T-cell (primary cell): ENCODE measurements around the gene MRPL42. TPM values are rescaled to one million over a fixed set of nuclear protein-coding genes. Genes with fewer than 3 reads are reported as not detected.

Experiments used
- ATAC-seq, 4 experiments: fragments of 200-7000 bp in 3 of 4; fragments of 150-1000 bp in 1 of 4; cut with Tn5 transposase; replicated peaks in 1 of 4; 1 replicate in 3 of 4; 2 replicates in 1 of 4; pipeline ENCODE4 v1.10.0; 2021; ENCODE audit warnings: moderate library complexity in 3 of 4, mild to moderate bottlenecking in 2 of 4, moderate number of reproducible peaks in 1 of 4
- CTCF ChIA-PET, 2 donors: fragments of 300-600 bp; sonication (Branson Sonifier 250); formaldehyde crosslinking; loops; one replicate each; lab custom pipeline; 2022; ENCODE audit warnings: antibody characterized with exemption in 2 of 2; lab: Charles Lee
- POLR2A ChIA-PET, 2 donors: fragments of 300-600 bp; sonication (Branson Sonifier 250); formaldehyde crosslinking; loops; one replicate each; lab custom pipeline; 2022; ENCODE audit warnings: antibody characterized with exemption in 2 of 2; lab: Charles Lee
- DNase-seq, 35 experiments: peaks; one replicate each; pipeline versions ENCODE4 v3.0.0 to v3.0.0-alpha.2; 2013 to 2023
- H3K27ac ChIP-seq: one replicate; pipeline ENCODE4 v1.5.1; 2013; ENCODE audit warnings: low read length
- H3K27me3 ChIP-seq, 2 experiments: replicated peaks in 1 of 2; 1 replicate in 1 of 2; 2 replicates in 1 of 2; pipeline versions ENCODE4 v1.6.1 to v1.7.0; 2013; ENCODE audit warnings: low read length in 1 of 2, mixed read lengths in 1 of 2; ENCODE audit not compliant: control insufficient read depth in 2 of 2, insufficient read depth in 2 of 2; ENCODE audit errors: extremely low read depth in 1 of 2
- H3K36me3 ChIP-seq, 2 donors: 1 replicate in 1 of 2; 2 replicates in 1 of 2; pipeline versions ENCODE4 v1.6.1 to v1.7.0; 2013; ENCODE audit warnings: low read length in 1 of 2; ENCODE audit not compliant: control insufficient read depth in 2 of 2, insufficient read depth in 1 of 2; ENCODE audit errors: extremely low read depth in 1 of 2
- H3K4me1 ChIP-seq, 2 experiments: 1 replicate in 1 of 2; 2 replicates in 1 of 2; pipeline versions ENCODE4 v1.6.1 to v1.7.0; 2013; ENCODE audit warnings: low read length in 2 of 2, mixed read lengths in 1 of 2; ENCODE audit not compliant: insufficient read depth in 2 of 2, control insufficient read depth in 1 of 2; ENCODE audit errors: extremely low read depth in 1 of 2
- H3K4me3 ChIP-seq, 2 donors: 1 replicate in 1 of 2; 2 replicates in 1 of 2; pipeline versions ENCODE4 v1.5.1 to v1.7.0; 2013; ENCODE audit warnings: mild to moderate bottlenecking in 2 of 2, low read length in 1 of 2, moderate library complexity in 1 of 2; ENCODE audit not compliant: control insufficient read depth in 1 of 2; ENCODE audit errors: extremely low read depth in 1 of 2
- H3K9me3 ChIP-seq: 2 replicates; pipeline ENCODE4 v1.7.0; 2013
- H3K27ac Mint-ChIP-seq, 2 donors: one replicate each; pipeline ENCODE4 v1.8.0; 2020 to 2021; ENCODE audit warnings: mild to moderate bottlenecking in 2 of 2, mixed read lengths in 2 of 2
- H3K27me3 Mint-ChIP-seq, 2 donors: one replicate each; pipeline ENCODE4 v1.8.0; 2021 to 2022; ENCODE audit warnings: mixed read lengths in 2 of 2
- H3K36me3 Mint-ChIP-seq: one replicate; pipeline ENCODE4 v1.8.0; 2021; ENCODE audit warnings: mixed read lengths
- H3K4me1 Mint-ChIP-seq, 3 donors: one replicate each; pipeline ENCODE4 v1.8.0; 2020 to 2022; ENCODE audit warnings: mixed read lengths in 3 of 3, mild to moderate bottlenecking in 1 of 3
- H3K4me3 Mint-ChIP-seq, 3 donors: one replicate each; pipeline ENCODE4 v1.8.0; 2020 to 2022; ENCODE audit warnings: mild to moderate bottlenecking in 3 of 3, mixed read lengths in 3 of 3, moderate library complexity in 3 of 3
- H3K9me3 Mint-ChIP-seq, 3 donors: one replicate each; pipeline ENCODE4 v1.8.0; 2020 to 2022; ENCODE audit warnings: mixed read lengths in 3 of 3
- WGBS: methylation state at CpG from one replicate; pipeline ENCODE4 v1.1.5; 2013; ENCODE audit warnings: missing lambda C conversion rate; ENCODE audit not compliant: insufficient coverage; 5-methylcytosine and 5-hydroxymethylcytosine counted together
- total RNA-seq, 35 experiments: library from RNA in 6 of 35; stranded (reverse) in 6 of 35; fragments of 120-200 nt in 1 of 35; gene quantifications; one replicate each; pipeline versions ENCODE4 v1.2.1 to v1.2.4 and lab custom pipeline; 2013 to 2026

MRPL42 gene
- total RNA-seq, 5 donors from 2014 or later (not counting 1 experiment from before 2014, with no cell fraction given): 35.1 to 46.7 (median 40.4) TPM

DNA sequence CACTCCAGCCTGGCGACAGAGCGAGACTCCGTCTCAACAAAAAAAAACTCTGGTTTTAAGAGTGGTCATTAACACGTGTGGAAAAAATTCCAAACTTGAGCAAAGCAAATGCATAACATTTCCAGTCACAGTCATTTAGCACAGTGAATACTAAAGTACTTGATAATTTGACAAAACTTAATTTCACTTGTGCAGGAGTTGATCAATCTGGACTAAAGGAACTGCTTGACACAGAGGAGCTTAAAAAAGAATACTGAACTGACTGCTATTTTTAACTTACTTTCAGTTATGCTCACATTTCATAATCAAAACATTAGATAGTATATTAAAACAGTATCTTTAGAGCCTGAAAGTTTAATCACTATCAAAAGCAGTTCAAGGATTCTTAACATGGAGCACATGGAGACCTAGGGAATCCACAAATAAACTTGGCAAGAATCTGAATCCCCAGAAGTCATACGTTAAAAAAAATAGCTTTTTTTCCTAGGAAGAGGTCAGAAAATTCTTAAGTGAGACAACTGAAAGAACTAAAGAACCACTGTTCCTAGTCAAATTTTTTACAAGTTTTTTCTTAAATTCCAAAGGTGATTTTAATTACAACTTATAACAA is 33.0 kb upstream of the MRPL42 start:
- Mint-ChIP-seq H3K4me1 (peaks cover 85 to 91% (median 88%) of the 10 kb centered on the region in 3 donors), H3K27ac (no peak overlapping the region), H3K36me3 (peaks cover 4% of the 10 kb centered on the region), H3K9me3 (no peaks in the 10 kb centered on the region), H3K27me3 (no peaks in the 10 kb centered on the region), H3K4me3 (peak overlapping the region in 1 of 3 donors; percentile 29)
- no peak overlapping the region for H3K4me3 ChIP-seq
- no peaks in the 10 kb centered on the region for H3K36me3 ChIP-seq
- POLR2A ChIA-PET: interaction anchor here in 1 of 2 donors (0.9 kb wide), 1 partner anchor 656 kb away, joined by 4 read pairs; no protein-coding TSS in a partner anchor
- WGBS: 80% methylated on average over 1 of the region's 5 CpGs
- DNase-seq (no peak), ATAC-seq (no peak)
- no peaks in the 10 kb centered on the region for H3K27me3 ChIP-seq
- H3K4me1 ChIP-seq: peaks cover 34 to 46% of the 10 kb centered on the region in 2 experiments
- CTCF ChIA-PET: interaction anchor here (0.7 to 6.6 kb wide), 5 partner anchors 7 to 336 kb away, joined by 3 to 53 read pairs (median 3); partner anchors contain the start of gene MRPL42 (in 1 of the 2)
- H3K9me3 ChIP-seq: no peaks in the 10 kb centered on the region
- H3K27ac ChIP-seq: no peak overlapping the region

DNA sequence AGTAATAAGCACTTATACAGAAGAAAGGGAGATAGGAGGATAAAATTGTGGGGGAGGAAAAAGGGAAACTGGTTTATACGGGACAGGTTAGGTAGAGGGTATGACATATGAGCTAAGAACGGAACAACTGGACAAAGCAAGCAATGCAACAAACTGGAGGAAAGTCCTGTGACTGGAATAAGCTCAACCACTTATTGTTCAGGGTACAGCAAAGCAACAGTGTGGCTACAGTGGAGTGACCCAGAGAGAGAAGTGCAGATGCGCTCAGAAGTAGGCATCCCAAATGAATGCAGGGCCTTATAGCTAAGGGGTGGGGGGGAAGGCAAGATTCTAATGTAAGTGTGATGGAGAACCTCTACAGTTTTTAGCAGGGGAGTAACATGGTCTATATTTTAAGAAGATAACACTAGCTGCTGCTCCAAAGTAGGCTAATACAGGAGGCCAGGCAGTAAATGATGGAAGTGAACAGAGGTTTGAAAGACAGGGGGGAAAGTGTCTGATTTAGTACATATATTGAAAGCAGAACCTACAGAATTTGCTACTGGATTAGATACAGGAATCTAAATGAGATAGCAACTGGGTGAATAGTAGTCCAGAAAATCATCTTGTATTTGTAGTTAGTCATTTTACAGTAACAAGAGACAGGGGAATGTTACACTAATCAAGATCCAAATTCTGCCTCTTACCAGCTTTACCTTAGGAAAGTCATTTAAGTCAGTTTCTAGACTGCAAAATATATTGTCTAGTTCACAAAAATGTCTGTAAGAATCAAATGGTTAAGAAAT is 28.9 kb upstream of the MRPL42 start:
- whole genome bisulfite sequencing: 68% methylated on average over 3 of the region's 3 CpGs
- Histone ChIP-seq H3K9me3 (no peaks in the 10 kb centered on the region), H3K27me3 (no peaks in the 10 kb centered on the region), H3K4me3 (no peak overlapping the region), H3K36me3 (no peaks in the 10 kb centered on the region), H3K4me1 (peaks cover 41 to 50% of the 10 kb centered on the region in 2 experiments), H3K27ac (no peak overlapping the region)
- Mint-ChIP-seq H3K4me1 (peaks cover 80 to 85% (median 81%) of the 10 kb centered on the region in 3 donors), H3K4me3 (peak overlapping the region; percentile 63 to 95 (median 68)), H3K27ac (peak overlapping the region; percentile 71 to 73), H3K36me3 (no peaks in the 10 kb centered on the region), H3K9me3 (no peaks in the 10 kb centered on the region), H3K27me3 (no peaks in the 10 kb centered on the region)
- DNase-seq (no peak), ATAC-seq (no peak)
- POLR2A ChIA-PET: interaction anchor here (0.6 to 1.2 kb wide), 6 partner anchors 9 to 1997 kb away, joined by 3 to 4 read pairs (median 3); partner anchors contain the start of gene EEA1 (in 1 of the 2)
- CTCF ChIA-PET: interaction anchor here (0.6 to 6.6 kb wide), 8 partner anchors 9 to 1177 kb away, joined by 3 to 53 read pairs (median 4); no protein-coding TSS in a partner anchor

DNA sequence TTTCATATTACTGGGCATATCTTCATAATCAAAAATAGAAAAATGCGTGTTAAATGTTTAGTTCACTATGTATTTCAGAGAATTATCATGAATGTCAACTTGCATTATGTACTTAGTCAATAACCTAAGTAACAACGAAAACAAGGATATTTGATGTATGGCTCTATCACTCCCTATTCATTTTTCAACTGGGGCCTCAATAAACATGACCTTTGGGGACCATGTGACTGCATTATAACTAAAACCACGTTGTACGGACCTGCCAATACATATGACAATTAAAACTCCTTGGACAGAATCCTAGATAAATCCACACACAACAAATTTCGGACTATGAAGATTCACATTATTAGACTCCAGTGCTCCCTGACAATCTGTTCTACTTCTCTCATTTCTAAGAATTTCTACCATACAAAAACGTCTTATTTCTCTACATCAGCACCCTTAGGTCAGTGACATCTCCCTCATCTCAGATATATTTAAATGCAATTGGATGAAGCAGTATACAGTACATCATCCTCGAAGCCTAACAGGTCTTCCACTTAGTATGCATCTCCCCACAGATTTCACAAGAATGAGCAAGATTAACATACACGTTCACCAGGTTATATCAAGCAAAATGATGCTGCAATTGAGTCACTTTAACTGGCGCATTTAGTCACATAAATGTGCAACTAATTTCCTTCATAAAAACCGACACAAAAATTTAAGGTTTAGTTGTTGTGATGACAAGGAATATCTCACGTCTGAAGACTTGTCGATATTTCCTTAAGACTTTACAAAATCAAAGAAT is 27.1 kb upstream of the MRPL42 start:
- WGBS: 19% methylated on average over 5 of the region's 12 CpGs
- Mint-ChIP-seq H3K4me1 (peaks cover 64 to 68% (median 66%) of the 10 kb centered on the region in 3 donors), H3K27me3 (no peaks in the 10 kb centered on the region), H3K4me3 (peak overlapping the region; percentile 89 to 95 (median 95)), H3K36me3 (no peaks in the 10 kb centered on the region), H3K27ac (peak overlapping the region; percentile 89 to 92), H3K9me3 (no peaks in the 10 kb centered on the region)
- Histone ChIP-seq H3K27ac (peak overlapping the region; percentile 61), H3K9me3 (no peaks in the 10 kb centered on the region), H3K4me3 (peak overlapping the region; percentile 68 to 77), H3K4me1 (peaks cover 40 to 41% of the 10 kb centered on the region in 2 experiments), H3K27me3 (no peaks in the 10 kb centered on the region), H3K36me3 (no peaks in the 10 kb centered on the region)
- ChIA-PET CTCF (interaction anchor here in 1 of 2 donors (0.7 to 1.5 kb wide), 2 partner anchors 21 to 662 kb away, joined by 3 to 6 read pairs; no protein-coding TSS in a partner anchor), POLR2A (interaction anchor here (0.6 to 0.8 kb wide), 5 partner anchors 11 to 1632 kb away, joined by 3 to 6 read pairs (median 4); no protein-coding TSS in a partner anchor)
- ATAC-seq (no peak), DNase-seq (no peak)

DNA sequence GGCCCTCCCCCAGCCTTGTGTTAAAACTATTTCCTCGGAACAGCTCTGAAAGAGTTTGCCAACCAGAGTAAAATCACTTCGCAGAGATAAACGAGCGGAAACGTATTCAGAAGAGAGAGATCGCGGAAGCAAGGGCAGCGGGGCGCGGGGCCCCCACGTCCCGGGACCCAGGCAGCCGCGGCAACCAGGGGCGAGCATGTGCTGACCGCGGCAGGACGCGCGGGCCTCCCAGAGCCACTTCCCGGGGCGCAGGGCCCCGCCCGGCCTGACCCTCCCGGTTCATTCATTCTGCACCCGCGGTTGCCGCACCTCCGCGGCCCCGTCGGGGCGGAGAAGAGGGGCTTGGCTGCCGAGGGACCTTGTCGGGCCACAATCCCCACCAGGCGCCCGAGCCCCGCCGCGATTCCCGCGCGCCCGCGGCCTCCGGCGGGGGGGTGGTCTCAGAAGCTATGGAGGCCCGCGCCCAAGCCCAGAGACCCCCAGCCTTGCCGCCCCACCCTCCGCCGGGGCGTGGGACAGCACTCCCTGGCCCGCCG is 26.2 kb upstream of the MRPL42 start:
- ATAC-seq: peak; percentile 2 to 25 (median 14)
- POLR2A ChIA-PET: interaction anchor here in 1 of 2 donors (0.6 to 1.6 kb wide), 5 partner anchors 12 to 1631 kb away, joined by 3 to 6 read pairs (median 4); no protein-coding TSS in a partner anchor
- no peaks in the 10 kb centered on the region for H3K27me3 ChIP-seq
- peak overlapping the region; percentile 68 to 77 for H3K4me3 ChIP-seq
- H3K36me3 Mint-ChIP-seq: no peaks in the 10 kb centered on the region
- H3K36me3 ChIP-seq: no peaks in the 10 kb centered on the region
- no peaks in the 10 kb centered on the region for H3K27me3 Mint-ChIP-seq
- peak overlapping the region; percentile 89 to 92 for H3K27ac Mint-ChIP-seq
- peaks cover 34 to 38% of the 10 kb centered on the region in 2 experiments for H3K4me1 ChIP-seq
- H3K27ac ChIP-seq: peak overlapping the region; percentile 61
- CTCF ChIA-PET: interaction anchor here in 1 of 2 donors (0.7 to 1.5 kb wide), 2 partner anchors 22 to 661 kb away, joined by 3 to 6 read pairs; no protein-coding TSS in a partner anchor
- H3K9me3 ChIP-seq: no peaks in the 10 kb centered on the region
- peak in 32 of 35 experiments; percentile 5 to 63 (median 26) for DNase-seq
- peak overlapping the region; percentile 89 to 95 (median 95) for H3K4me3 Mint-ChIP-seq
- H3K4me1 Mint-ChIP-seq: peaks cover 55 to 60% (median 58%) of the 10 kb centered on the region in 3 donors
- under 1% methylated on average over 54 of the region's 55 CpGs for WGBS
- H3K9me3 Mint-ChIP-seq: no peaks in the 10 kb centered on the region

DNA sequence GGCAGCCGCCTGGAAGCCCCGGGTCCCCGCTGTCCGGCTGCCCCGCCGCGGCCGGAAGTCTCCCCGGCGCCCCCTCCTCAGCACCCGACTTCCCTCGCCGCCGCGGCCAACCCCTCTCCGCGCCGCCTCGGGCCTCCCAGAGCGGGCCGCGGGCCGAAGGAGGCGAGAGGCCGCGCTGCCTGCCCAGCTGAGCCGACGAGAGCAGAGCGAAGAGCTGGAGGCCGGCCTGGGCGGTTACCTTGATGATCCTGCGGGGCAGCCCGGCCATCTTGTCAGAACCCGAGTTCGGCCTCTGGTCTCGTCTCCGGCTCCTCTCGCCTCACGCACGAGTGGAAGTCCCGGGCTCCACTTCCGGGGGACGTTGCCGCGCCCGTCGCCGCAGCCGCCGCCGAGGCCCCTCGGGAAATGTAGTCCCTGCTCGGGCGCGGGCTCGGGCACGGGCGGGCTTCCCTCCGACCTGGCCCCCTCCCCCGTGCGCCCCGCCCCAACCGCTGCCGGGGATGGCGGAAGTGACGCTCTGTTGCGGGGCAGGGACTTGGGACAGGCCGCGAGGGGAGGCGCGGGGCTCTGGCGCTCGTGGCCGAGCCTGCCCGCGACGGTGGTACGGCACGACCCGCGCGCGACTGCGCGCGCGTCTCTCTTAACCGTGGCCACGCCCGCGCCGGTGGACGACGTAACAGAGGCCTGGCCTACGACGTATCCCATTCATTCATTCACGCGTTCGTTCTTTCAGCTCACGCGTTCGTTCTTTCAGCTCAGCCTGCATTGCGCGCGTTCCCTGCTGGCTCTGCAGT is 25.5 kb upstream of the MRPL42 start, which contains the start of gene UBE2N:
Gene UBE2N, minus strand, starts transcription at position 331 of the 794 bp plus-strand sequence. Its CDS starts 63 bp downstream, at position 268.
- Histone ChIP-seq H3K9me3 (no peaks in the 10 kb centered on the region), H3K4me3 (peak within 1 kb of the TSS; percentile 68 to 92), H3K27ac (peak within 1 kb of the TSS; percentile 94), H3K36me3 (no peaks in the 10 kb centered on the region), H3K27me3 (no peaks in the 10 kb centered on the region), H3K4me1 (peaks cover 31 to 34% of the 10 kb centered on the region in 2 experiments)
- Mint-ChIP-seq H3K9me3 (no peaks in the 10 kb centered on the region), H3K4me1 (peaks cover 49 to 54% (median 51%) of the 10 kb centered on the region in 3 donors), H3K36me3 (no peaks in the 10 kb centered on the region), H3K27me3 (no peaks in the 10 kb centered on the region), H3K27ac (peak within 1 kb of the TSS; percentile 97 to 98), H3K4me3 (peak within 1 kb of the TSS; percentile 93 to 96 (median 95))
- under 1% methylated on average over 105 of the region's 105 CpGs for WGBS
- POLR2A ChIA-PET: interaction anchor here in 1 of 2 donors (0.5 to 1.9 kb wide), 5 partner anchors 19 to 537 kb away, joined by 3 to 9 read pairs (median 4); partner anchors contain the start of gene MRPL42
- CTCF ChIA-PET: interaction anchor here in 1 of 2 donors (0.6 to 1.6 kb wide), 7 partner anchors 22 to 660 kb away, joined by 3 to 10 read pairs (median 3); partner anchors contain the start of gene EEA1
- peak; percentile 85 to 87 (median 86) for ATAC-seq
- peak; percentile 91 to 98 (median 96) for DNase-seq
